Lower lobe of right lung (tissue), 2 donors: ENCODE data around the gene PRIM2. TPM values are rescaled to one million over a fixed set of nuclear protein-coding genes. Genes with fewer than 3 reads are reported as not detected.
"Not testable (repeated sequence)": the region's sequence is repeated elsewhere in the genome, so short reads cannot be mapped to it uniquely, and the experiment has no call there.

Experiments used
- ATAC-seq, 2 donors: fragments of 200-7000 bp; cut with Tn5 transposase; one replicate each; pipeline ENCODE4 v1.9.1; 2020 to 2022; ENCODE audit warnings: mild to moderate bottlenecking in 2 of 2, moderate library complexity in 2 of 2
- DNase-seq: peaks from one replicate; pipeline ENCODE4 v3.0.0-alpha.2; 2020
- H3K27ac ChIP-seq: fragments of 200-600 bp; one replicate; pipeline ENCODE4 v1.8.0; 2022
- H3K27me3 ChIP-seq: fragments of 200-600 bp; one replicate; pipeline ENCODE4 v1.8.0; 2022; ENCODE audit warnings: low read depth
- H3K36me3 ChIP-seq: fragments of 200-600 bp; one replicate; pipeline ENCODE4 v1.8.0; 2022; ENCODE audit warnings: mild to moderate bottlenecking
- H3K4me1 ChIP-seq: fragments of 200-600 bp; one replicate; pipeline ENCODE4 v1.8.0; 2022
- H3K4me3 ChIP-seq: fragments of 200-600 bp; one replicate; pipeline ENCODE4 v1.8.0; 2022; ENCODE audit warnings: mild to moderate bottlenecking
- H3K9me3 ChIP-seq: fragments of 200-600 bp; one replicate; pipeline ENCODE4 v1.8.0; 2022
- intact Hi-C: fragments of 100-400 bp; cut with DNase I; formaldehyde crosslinking; loops from one replicate; pipeline ENCODE4 v1.11.0; 2022
- total RNA-seq: library from RNA; stranded (reverse); fragmentation: NEBNext Ultra II Directional; extraction: Animal tissue kit (Norgen Biotek cat#: 25700); gene quantifications from one replicate; pipeline ENCODE4 v1.2.1, GENCODE V29; 2021
- TF ChIP-seq, protein P1 (sequence below): fragments of 200-600 bp; IDR thresholded peaks from one replicate; pipeline ENCODE4 v1.8.0; 2022; ENCODE audit warnings: antibody characterized with exemption, mild to moderate bottlenecking
- donor health status: DM: no; HTN: yes; CAD: no; lungs with severe emphysema.

PRIM2 gene
- total RNA-seq, 1 donor from 2014 or later, result 9.1 TPM

DNA sequence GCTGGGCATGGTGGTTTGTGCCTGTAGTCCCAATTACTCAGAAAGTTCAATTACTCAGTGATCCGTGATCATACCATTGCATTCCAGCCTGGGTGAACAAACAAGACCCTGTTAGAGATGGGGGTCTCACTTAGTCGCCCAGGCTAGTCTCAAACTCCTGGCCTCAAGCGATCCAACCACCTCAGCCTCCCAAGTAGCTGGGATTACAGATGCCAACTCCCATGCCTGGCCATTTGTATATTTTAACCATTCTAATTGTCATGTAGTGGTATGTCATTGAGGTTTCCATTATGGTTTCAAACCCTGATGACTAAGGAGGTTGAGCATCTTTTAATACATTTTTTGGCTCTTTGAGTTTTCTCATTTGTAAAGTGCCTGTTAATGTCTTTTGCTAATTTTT, 58.7 kb downstream of the PRIM2 start:
- H3K4me3 ChIP-seq, H3K27ac ChIP-seq, H3K27me3 ChIP-seq, H3K4me1 ChIP-seq, ATAC-seq, H3K36me3 ChIP-seq, intact Hi-C loops, DNase-seq, H3K9me3 ChIP-seq: not testable (repeated sequence)

DNA sequence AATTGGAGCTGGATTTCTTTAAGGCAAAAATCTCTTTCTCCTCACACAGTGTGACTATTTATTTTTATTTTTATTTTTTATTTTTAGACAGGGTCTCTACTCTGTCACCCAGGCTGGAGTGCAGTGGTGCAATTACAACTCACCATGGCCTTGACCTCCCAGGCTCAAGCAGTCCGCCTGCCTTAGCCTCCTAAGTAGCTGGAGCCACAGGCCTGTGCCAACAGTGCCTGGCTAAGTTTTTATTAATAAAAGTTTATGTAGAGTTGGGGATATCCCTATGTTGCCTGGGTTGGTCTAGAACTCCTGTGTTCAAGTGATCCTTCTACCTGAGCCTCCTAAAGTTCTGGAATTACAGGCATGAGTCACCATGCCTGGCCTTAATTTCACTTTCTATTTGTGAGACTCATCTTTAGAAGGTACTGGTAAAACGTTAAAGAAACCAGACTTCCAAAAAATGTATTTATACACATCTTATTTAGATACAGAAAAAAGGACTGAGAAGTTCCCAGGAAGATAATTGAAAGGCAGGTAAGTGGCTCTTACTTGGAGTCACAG, 71.7 kb downstream of the PRIM2 start:
- H3K27ac ChIP-seq, H3K9me3 ChIP-seq, H3K27me3 ChIP-seq, intact Hi-C loops, ATAC-seq, DNase-seq, H3K4me3 ChIP-seq, H3K4me1 ChIP-seq, H3K36me3 ChIP-seq: not testable (repeated sequence)

DNA sequence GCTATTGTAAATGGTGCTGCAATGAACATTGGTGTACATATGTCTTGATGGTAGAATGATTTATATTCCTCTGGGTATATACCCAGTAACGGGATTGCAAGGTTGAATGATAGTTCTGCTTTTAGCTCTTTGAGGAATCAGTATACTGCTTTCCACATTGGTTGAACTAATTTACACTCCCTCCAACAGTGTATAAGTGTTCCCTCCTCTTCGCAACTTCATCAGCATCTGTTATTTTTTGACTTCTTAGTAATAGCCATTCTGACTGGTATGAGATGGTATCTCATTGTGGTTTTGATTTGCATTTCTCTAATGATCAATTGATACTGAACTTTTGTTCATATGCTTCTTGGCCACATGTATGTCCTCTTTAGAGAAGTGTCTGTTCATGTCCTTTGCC, 73.4 kb downstream of the PRIM2 start:
- intact Hi-C loops, H3K9me3 ChIP-seq, H3K4me3 ChIP-seq, H3K27ac ChIP-seq, H3K4me1 ChIP-seq, ATAC-seq, DNase-seq, H3K36me3 ChIP-seq, H3K27me3 ChIP-seq: not testable (repeated sequence)

DNA sequence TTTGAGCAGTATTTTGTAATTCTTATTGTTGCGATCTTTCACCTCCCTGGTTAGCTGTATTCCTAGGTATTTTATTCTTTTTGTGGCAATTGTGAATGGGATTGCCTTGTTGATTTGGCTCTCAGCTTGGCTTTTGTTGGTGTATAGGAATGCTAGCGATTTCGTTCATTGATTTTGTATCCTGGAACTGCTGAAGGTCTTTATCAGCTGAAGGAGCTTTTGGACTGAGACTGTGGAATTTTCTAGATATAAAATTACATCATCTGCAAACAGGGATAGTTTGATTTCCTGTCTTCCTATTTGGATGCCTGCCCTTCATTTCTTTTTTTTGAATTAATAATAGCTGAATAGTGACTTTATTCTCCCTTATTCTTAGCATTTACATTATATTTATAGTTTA, 74.6 kb downstream of the PRIM2 start:
- not testable (repeated sequence) for H3K4me3 ChIP-seq

DNA sequence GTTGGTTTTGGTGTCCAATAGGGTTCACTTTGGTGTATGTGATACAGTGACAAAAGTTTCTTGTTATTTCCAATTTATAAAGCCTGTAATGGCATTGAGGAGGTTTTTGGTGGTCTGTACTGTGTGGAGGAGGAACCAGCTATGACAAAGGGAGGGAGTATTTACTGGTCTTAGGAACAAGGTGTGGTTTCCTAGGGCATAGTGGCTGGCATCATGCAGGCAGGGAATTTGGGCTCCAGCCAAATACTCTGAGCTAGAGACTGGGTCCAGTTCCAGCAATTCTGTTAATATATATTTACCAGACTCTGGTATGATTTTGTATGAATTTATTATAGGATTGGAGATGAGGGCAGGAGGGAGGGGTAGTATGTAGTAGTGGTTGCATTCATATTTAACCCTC, 101.9 kb downstream of the PRIM2 start:
- H3K4me3 ChIP-seq, ATAC-seq, H3K27ac ChIP-seq, H3K4me1 ChIP-seq, H3K36me3 ChIP-seq, intact Hi-C loops, H3K9me3 ChIP-seq, H3K27me3 ChIP-seq, DNase-seq: not testable (repeated sequence)

More for the DNA sequence above, 74.6 kb downstream of the PRIM2 start:
- H3K27ac ChIP-seq, DNase-seq, ATAC-seq, H3K36me3 ChIP-seq, H3K27me3 ChIP-seq, H3K4me1 ChIP-seq, intact Hi-C loops: not testable (repeated sequence)
- H3K9me3 ChIP-seq, result peaks cover 19% of the 10 kb centered on the region

DNA sequence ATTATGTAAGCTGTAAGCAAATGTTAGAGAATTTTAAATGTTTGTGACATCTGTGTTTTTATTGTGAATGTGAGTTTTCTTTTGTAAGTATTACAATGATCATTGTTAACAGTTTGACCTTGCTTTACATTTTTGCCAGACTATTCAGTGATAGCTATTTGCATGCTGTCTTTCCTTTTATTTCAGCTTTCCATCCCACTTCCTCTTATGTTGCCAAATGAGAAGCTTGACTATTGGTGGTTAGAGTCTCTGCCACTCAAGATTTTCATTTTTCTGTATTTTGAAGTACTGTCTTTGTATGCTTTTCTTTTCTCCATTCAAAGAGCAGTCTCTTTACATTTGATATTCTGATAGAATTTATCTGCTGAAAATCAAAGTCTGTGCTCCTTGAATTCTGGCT, 104.1 kb downstream of the PRIM2 start:
- ATAC-seq, result no peak

DNA sequence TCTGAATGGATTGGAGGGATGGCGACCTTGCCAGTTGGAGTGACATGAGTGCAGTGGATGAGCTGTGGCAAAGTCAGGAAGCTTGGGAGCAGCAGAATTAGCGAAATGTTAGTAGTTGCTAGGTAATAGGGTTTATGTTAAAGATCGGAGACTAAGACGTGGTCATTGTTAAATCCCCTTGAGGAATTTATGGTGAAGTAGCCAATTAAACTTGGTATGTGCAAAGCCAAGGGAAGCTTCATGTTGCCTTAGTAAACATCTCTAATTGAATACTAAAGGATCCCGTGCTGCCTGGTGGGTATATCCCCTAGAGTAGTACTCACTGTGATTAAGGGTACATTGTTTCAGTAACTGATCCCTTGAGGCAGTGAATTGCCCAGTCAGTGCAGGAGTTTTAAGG, 106.0 kb downstream of the PRIM2 start:
- Histone ChIP-seq H3K27ac (no peak overlapping the region), H3K36me3 (no peaks in the 10 kb centered on the region), H3K27me3 (no peaks in the 10 kb centered on the region), H3K9me3 (no peaks in the 10 kb centered on the region), H3K4me3 (no peak overlapping the region), H3K4me1 (no peaks in the 10 kb centered on the region)
- TF ChIP-seq, protein P1, sequence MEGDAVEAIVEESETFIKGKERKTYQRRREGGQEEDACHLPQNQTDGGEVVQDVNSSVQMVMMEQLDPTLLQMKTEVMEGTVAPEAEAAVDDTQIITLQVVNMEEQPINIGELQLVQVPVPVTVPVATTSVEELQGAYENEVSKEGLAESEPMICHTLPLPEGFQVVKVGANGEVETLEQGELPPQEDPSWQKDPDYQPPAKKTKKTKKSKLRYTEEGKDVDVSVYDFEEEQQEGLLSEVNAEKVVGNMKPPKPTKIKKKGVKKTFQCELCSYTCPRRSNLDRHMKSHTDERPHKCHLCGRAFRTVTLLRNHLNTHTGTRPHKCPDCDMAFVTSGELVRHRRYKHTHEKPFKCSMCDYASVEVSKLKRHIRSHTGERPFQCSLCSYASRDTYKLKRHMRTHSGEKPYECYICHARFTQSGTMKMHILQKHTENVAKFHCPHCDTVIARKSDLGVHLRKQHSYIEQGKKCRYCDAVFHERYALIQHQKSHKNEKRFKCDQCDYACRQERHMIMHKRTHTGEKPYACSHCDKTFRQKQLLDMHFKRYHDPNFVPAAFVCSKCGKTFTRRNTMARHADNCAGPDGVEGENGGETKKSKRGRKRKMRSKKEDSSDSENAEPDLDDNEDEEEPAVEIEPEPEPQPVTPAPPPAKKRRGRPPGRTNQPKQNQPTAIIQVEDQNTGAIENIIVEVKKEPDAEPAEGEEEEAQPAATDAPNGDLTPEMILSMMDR, result no peak
- no peak for DNase-seq
- no peak for ATAC-seq
- intact Hi-C loops, result no loop called here

More for the DNA sequence above, 104.1 kb downstream of the PRIM2 start:
- H3K27ac ChIP-seq, result no peak overlapping the region
- H3K4me1 ChIP-seq, result no peaks in the 10 kb centered on the region
- no peak overlapping the region for H3K4me3 ChIP-seq
- no peaks in the 10 kb centered on the region for H3K36me3 ChIP-seq
- intact Hi-C loops, result no loop called here
- no peaks in the 10 kb centered on the region for H3K9me3 ChIP-seq
- DNase-seq, result no peak
- TF ChIP-seq, protein P1, result no peak
- no peaks in the 10 kb centered on the region for H3K27me3 ChIP-seq

DNA sequence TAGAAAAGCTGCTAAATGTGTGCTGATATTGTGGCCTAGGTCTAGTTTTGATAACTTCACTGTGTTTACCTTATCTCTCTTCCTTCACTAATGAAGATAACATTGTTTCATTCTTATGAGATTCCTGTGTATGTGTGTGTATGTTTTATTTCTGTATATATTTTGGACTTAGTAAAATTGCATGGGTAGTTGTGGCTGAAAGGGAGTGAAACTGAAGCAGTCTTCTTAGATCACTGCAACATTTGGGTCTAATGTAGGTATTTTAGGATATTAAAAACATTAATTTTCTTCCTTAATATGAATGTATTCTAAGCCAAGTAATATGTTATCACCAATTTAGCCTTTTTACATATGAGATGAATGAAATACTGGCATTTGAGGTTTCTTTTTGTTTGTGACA, 114.3 kb downstream of the PRIM2 start:
- H3K9me3 ChIP-seq, ATAC-seq, intact Hi-C loops, H3K4me3 ChIP-seq, H3K27me3 ChIP-seq, H3K36me3 ChIP-seq, H3K27ac ChIP-seq, DNase-seq: not testable (repeated sequence)
- peaks cover 26% of the 10 kb centered on the region for H3K4me1 ChIP-seq

DNA sequence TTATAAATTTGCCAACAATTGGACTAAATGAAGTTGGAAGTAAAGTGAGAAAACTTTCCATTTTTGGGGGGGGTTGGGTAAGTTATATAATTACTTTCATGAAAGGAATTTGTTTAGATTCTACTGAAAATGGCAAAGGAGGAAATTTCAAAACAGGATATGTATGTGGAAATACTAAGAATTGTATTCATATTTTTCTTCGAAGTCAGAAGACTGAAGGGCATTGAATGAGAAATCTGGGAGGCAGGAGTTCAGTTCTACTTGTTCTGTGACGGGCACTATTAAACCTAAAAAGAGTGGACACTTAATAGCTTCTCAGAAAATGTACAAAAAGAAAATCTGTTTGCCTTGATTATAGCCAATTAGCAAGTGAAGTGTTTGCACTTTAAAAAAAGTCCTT, 114.7 kb downstream of the PRIM2 start:
- Histone ChIP-seq H3K27me3 (no peaks in the 10 kb centered on the region), H3K4me3 (no peak overlapping the region), H3K27ac (no peak overlapping the region), H3K9me3 (no peaks in the 10 kb centered on the region), H3K4me1 (peaks cover 26% of the 10 kb centered on the region), H3K36me3 (no peaks in the 10 kb centered on the region)
- DNase-seq (no peak), ATAC-seq (no peak)
- TF ChIP-seq, protein P1, result no peak
- intact Hi-C loops, result no loop called here
